Activated T-helper 1 cell treated with anti-CD3 and anti-CD28 coated beads, Interleukin-12 subunit alpha, Interleukin-12 subunit beta, Interleukin-2, Interleukin-4 antibody, amounts not matched to agents 30 ng/mL and 10 ng/mL and 1 ng/mL, durations not matched to agents 14 hours and 24 hours and 36 hours (primary cell): ENCODE results near the gene EXOC6B. TPM values are rescaled to one million over a fixed set of nuclear protein-coding genes. Genes with fewer than 3 reads are reported as not detected.

ENCODE experiments used
- DNase-seq: peaks from one replicate; pipeline ENCODE4 v3.0.0; 2021; ENCODE audit warnings: low spot score
- H3K27ac Mint-ChIP-seq: one replicate; pipeline ENCODE4 v1.8.0; 2021; ENCODE audit warnings: mild to moderate bottlenecking, mixed read lengths
- H3K27me3 Mint-ChIP-seq: one replicate; pipeline ENCODE4 v1.8.0; 2022; ENCODE audit warnings: mild to moderate bottlenecking, moderate library complexity, mixed read lengths; ENCODE audit not compliant: insufficient read depth
- H3K36me3 Mint-ChIP-seq: one replicate; pipeline ENCODE4 v1.8.0; 2021; ENCODE audit warnings: low read depth, mixed read lengths
- H3K4me1 Mint-ChIP-seq: one replicate; pipeline ENCODE4 v1.8.0; 2021; ENCODE audit warnings: low read depth, mixed read lengths
- H3K4me3 Mint-ChIP-seq: one replicate; pipeline ENCODE4 v1.8.0; 2021; ENCODE audit warnings: mild to moderate bottlenecking, moderate library complexity, mixed read lengths
- H3K9me3 Mint-ChIP-seq: one replicate; pipeline ENCODE4 v1.8.0; 2021; ENCODE audit warnings: mixed read lengths
- intact Hi-C: fragments of 100-400 bp; cut with micrococcal nuclease; formaldehyde crosslinking; loops from one replicate; pipeline ENCODE4 v1.15.1; 2024
- total RNA-seq: library from RNA; stranded (reverse); gene quantifications from 2 replicates; pipeline ENCODE4 v1.2.3, GENCODE V29; 2022

The EXOC6B gene
- total RNA-seq, 1 donor from 2014 or later = 7.7 TPM

- Mint-ChIP-seq H3K4me3 (no peak overlapping the region), H3K9me3 (peaks cover 3% of the 10 kb centered on the region), H3K36me3 (no peaks in the 10 kb centered on the region), H3K27me3 (no peaks in the 10 kb centered on the region), H3K27ac (no peak overlapping the region), H3K4me1 (no peaks in the 10 kb centered on the region)
- no peak for DNase-seq
- intact Hi-C loops = no loop called here
Observed at GRCh38 chr2:72255540-72255939, 570.3 kb downstream of the EXOC6B start.

- intact Hi-C loops = no loop called here
- Mint-ChIP-seq H3K9me3 (peaks cover 3% of the 10 kb centered on the region), H3K4me1 (no peaks in the 10 kb centered on the region), H3K36me3 (no peaks in the 10 kb centered on the region), H3K27me3 (no peaks in the 10 kb centered on the region), H3K27ac (no peak overlapping the region), H3K4me3 (no peak overlapping the region)
- no peak for DNase-seq
Observed at GRCh38 chr2:72254831-72255451, 570.9 kb downstream of the EXOC6B start.

DNA sequence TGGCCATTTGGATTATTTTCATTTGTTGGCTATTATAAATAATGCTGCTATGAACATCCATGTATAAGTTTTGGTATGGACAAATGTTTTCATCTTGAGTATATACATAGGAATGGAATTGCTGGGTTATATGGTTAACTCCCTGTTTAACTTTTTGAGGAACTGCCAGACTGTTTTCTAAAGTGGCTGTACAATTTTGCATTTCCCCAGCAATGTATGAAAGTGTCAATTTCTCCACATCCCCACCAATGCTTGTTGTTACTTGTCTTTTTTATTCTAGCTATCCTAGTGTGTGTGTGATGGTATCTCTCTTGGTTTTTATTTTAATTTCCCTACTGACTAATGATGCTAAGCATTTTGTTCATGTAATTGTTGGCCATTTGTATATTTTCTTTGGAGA, 587.5 kb downstream of the EXOC6B start:
- Mint-ChIP-seq H3K27me3 (no peaks in the 10 kb centered on the region), H3K9me3 (peaks cover 3% of the 10 kb centered on the region), H3K4me1 (peaks cover 12% of the 10 kb centered on the region), H3K4me3 (no peak overlapping the region), H3K36me3 (no peaks in the 10 kb centered on the region), H3K27ac (no peak overlapping the region)
- intact Hi-C loops = no loop called here
- no peak for DNase-seq

- Mint-ChIP-seq H3K9me3 (peaks cover 3% of the 10 kb centered on the region), H3K4me1 (peaks cover 12% of the 10 kb centered on the region), H3K27ac (no peak overlapping the region), H3K27me3 (no peaks in the 10 kb centered on the region), H3K4me3 (no peak overlapping the region), H3K36me3 (no peaks in the 10 kb centered on the region)
- intact Hi-C loops = no loop called here
- DNase-seq = no peak
Observed at GRCh38 chr2:72237549-72237948, 588.3 kb downstream of the EXOC6B start.

- H3K4me3 Mint-ChIP-seq = no peak overlapping the region
- DNase-seq = no peak
- H3K9me3 Mint-ChIP-seq = peaks cover 3% of the 10 kb centered on the region
- H3K27ac Mint-ChIP-seq = no peak overlapping the region
- H3K27me3 Mint-ChIP-seq = no peaks in the 10 kb centered on the region
- intact Hi-C loops = no loop called here
- peaks cover 10% of the 10 kb centered on the region for H3K4me1 Mint-ChIP-seq
- H3K36me3 Mint-ChIP-seq = no peaks in the 10 kb centered on the region
Observed at GRCh38 chr2:72236445-72237067, 589.3 kb downstream of the EXOC6B start.

DNA sequence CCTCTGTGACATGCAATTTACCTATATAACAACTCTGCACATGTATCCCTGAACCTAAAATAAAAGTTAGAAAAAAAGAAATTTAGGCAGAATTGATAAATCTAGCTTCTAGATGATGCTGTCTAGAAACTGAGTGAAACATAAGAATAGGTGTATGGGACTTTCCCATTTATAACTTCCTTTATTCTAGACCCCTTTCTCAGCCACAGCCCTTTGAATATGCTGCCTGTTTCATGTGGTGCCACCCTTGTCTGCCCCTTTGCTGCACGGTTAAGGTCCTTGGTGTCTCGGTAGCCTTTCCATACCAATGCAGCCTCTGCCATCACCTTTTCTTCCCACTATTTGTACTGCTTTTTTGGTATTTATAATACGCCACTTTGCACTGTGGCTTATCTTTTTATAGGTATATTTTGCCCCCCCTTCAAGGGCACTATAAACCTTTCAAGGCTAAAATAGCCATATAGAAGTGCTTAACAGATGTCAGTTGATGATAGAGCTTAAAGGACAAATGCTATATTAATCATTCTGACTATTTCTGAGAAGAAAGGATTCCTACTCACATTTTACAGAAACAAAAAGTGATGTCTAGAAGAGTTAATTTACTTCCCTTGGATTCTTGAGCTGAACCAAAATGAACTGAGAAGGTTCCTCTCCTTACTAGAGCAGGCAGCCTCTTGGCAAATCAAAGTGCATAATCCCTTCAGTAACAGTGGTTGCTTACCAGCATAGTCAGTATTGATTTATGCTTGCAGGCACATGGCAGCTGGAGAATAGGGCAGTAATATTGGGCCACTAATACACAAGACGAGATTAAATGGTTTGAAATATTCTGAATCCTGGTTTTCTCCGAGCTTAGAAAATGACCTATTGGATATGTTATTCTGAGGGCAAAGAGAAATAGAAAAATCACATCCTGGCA, 590.1 kb downstream of the EXOC6B start:
- Mint-ChIP-seq H3K4me3 (no peak overlapping the region), H3K4me1 (peaks cover 2% of the 10 kb centered on the region), H3K27ac (no peak overlapping the region), H3K36me3 (no peaks in the 10 kb centered on the region), H3K9me3 (no peaks in the 10 kb centered on the region), H3K27me3 (no peaks in the 10 kb centered on the region)
- intact Hi-C loops = no loop called here
- DNase-seq = no peak

- Mint-ChIP-seq H3K4me1 (no peaks in the 10 kb centered on the region), H3K9me3 (peaks cover 4% of the 10 kb centered on the region), H3K27ac (no peak overlapping the region), H3K36me3 (no peaks in the 10 kb centered on the region), H3K27me3 (no peaks in the 10 kb centered on the region), H3K4me3 (no peak overlapping the region)
- intact Hi-C loops = no loop called here
- DNase-seq = no peak
Observed at GRCh38 chr2:72233211-72233610, 592.6 kb downstream of the EXOC6B start.

DNA sequence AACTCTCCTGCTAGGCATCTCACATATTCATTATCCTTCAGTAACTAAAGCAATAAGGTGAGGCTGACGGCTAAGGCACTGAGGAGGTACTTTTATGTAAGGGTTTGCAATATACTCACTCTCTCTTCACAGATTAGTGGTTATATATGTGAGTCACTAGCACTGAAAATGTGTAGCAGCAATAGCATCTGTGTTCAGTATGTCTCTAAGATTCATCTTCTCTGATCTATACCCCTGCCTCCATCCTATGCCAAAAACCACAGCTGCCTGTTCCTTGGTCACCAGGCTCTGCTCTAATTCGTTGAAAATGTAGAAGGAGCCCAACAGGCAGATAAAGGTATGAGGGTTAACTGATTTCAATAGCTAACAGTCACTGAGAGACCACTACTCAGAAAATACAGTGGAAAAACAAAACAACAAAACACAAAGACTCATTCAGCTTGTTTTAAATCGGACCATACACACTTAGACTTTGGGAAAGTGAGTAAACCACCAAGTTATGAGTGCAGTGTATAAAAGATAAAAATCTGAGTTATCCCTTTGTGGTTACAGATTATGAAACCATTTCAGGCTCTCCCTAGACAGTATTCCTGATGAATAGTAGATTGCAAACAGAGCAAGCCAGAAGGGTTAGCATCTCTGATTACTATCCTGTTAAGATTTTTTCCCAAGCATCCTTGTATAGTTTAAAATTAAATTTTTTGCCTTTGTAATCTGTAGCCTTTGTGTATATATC, 602.8 kb downstream of the EXOC6B start:
- Mint-ChIP-seq H3K4me1 (no peaks in the 10 kb centered on the region), H3K27me3 (no peaks in the 10 kb centered on the region), H3K27ac (no peak overlapping the region), H3K9me3 (peaks cover 4% of the 10 kb centered on the region), H3K36me3 (no peaks in the 10 kb centered on the region), H3K4me3 (no peak overlapping the region)
- intact Hi-C loops = no loop called here
- DNase-seq = no peak

DNA sequence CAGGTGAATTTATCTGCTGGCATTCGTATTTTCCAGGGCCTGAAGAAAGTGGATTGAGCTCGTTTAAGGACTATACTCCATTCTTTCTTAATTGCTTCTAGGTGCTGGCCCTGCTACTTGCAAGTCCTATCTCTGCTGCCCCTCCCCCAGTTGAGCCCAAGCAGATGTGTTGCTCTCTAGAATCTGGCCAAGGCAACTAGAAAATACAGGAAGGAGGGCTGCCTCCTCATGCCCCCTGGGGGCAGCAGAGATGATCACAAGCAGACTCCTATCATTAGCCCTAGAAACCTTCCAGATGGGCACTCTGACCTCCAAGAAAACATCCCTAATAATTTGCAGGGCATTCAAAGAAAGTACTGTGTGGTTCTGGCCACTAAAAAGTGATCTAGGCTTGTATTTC, 605.7 kb downstream of the EXOC6B start:
- no peak for DNase-seq
- Mint-ChIP-seq H3K9me3 (no peaks in the 10 kb centered on the region), H3K4me3 (no peak overlapping the region), H3K36me3 (no peaks in the 10 kb centered on the region), H3K27me3 (no peaks in the 10 kb centered on the region), H3K4me1 (no peaks in the 10 kb centered on the region), H3K27ac (no peak overlapping the region)
- intact Hi-C loops = no loop called here

DNA sequence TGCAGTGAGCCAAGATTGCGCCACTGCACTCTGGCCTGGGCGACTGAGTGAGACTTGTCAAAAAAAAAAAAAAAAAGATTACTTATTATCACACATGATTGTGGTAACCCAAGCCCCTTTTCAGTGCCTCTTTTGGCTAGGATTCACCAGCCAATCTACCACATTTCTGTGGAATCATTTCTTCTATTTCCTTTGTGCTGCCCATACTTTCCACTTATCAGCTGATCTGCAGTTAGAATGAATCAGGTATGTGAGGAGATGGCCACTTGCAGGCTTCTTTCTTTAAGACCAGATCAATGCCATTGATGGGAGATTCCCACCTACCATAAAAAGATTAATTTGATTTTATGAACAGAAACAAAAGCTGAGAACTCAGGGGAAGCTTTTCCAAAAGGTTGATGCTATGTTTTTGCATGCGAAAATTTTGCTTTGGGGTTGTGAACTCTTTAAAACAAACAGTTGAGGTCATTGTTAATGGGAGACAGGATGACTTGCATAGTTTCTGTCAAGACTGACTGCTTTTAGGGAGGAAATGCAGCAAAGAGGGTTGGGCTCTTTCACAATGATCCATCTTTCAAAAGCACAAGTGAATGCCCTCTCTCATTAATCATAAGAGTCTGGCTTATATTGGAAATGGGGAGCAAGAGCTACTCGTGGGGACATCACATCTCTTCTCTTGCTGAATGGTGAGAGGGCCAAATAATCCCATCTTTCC, 611.2 kb downstream of the EXOC6B start:
- no peaks in the 10 kb centered on the region for H3K4me1 Mint-ChIP-seq
- H3K4me3 Mint-ChIP-seq = no peak overlapping the region
- H3K9me3 Mint-ChIP-seq = no peaks in the 10 kb centered on the region
- H3K36me3 Mint-ChIP-seq = no peaks in the 10 kb centered on the region
- intact Hi-C loops = no loop called here
- no peak for DNase-seq
- no peaks in the 10 kb centered on the region for H3K27me3 Mint-ChIP-seq
- H3K27ac Mint-ChIP-seq = no peak overlapping the region

DNA sequence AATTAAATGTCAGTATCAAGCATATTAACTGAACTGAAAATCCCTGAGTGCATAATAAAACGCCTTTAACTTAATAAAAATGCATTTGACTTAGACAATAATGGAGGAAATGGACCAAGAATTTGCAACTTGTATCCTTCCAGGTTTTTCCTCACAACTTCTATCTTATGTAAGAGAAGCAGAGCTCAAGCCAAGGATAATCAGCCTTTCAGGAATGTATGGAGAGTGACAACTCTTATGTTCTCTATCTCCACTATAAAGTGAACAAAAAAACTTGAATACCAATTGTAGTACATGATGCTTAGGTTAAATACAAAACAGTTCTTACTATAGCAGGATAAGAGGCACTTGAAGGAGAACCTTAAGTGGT, 613.4 kb downstream of the EXOC6B start:
- H3K27me3 Mint-ChIP-seq = no peaks in the 10 kb centered on the region
- no peak overlapping the region for H3K4me3 Mint-ChIP-seq
- no peaks in the 10 kb centered on the region for H3K36me3 Mint-ChIP-seq
- DNase-seq = no peak
- intact Hi-C loops = no loop called here
- no peaks in the 10 kb centered on the region for H3K9me3 Mint-ChIP-seq
- no peak overlapping the region for H3K27ac Mint-ChIP-seq
- no peaks in the 10 kb centered on the region for H3K4me1 Mint-ChIP-seq

GRCh38 chr2:72211777-72212485, 613.9 kb downstream of the EXOC6B start:
- Mint-ChIP-seq H3K9me3 (no peaks in the 10 kb centered on the region), H3K27ac (no peak overlapping the region), H3K36me3 (no peaks in the 10 kb centered on the region), H3K4me1 (no peaks in the 10 kb centered on the region), H3K27me3 (no peaks in the 10 kb centered on the region), H3K4me3 (no peak overlapping the region)
- no peak for DNase-seq
- intact Hi-C loops = no loop called here
